ENCODE data around the gene RBMS3.

DNA sequence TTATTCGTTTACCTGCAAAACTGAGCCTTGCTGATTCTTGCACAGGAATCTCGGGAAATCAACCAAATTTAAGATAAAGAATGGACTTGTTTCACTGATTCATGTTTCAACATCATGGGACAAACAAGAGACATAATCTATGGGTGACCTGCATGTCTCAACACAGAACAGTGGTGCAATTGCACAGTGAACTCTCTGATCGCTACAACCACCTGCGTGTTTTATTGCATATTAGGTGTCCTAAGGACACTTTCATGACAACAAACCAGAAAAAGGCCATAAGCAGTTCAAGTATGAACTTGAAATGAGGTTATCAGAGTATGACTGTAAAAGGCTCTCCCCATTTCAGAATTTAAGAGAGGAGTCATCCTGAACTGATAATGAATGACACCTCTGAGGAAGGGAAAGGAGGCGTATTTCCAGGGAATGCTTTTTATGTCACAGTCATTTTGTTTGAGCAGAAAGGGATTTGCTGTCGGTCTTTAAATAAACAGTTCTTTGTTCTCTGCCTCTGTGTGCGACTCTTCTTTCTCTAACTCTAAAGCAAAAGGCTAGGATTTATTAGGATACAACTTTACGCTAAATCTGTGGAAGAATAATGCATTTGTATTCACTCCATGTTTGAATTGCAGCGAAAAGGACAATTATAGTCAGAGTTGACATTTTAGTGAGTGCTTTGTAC lies 167.2 kb downstream of the RBMS3 start:
- TF ChIP-seq, protein P1, sequence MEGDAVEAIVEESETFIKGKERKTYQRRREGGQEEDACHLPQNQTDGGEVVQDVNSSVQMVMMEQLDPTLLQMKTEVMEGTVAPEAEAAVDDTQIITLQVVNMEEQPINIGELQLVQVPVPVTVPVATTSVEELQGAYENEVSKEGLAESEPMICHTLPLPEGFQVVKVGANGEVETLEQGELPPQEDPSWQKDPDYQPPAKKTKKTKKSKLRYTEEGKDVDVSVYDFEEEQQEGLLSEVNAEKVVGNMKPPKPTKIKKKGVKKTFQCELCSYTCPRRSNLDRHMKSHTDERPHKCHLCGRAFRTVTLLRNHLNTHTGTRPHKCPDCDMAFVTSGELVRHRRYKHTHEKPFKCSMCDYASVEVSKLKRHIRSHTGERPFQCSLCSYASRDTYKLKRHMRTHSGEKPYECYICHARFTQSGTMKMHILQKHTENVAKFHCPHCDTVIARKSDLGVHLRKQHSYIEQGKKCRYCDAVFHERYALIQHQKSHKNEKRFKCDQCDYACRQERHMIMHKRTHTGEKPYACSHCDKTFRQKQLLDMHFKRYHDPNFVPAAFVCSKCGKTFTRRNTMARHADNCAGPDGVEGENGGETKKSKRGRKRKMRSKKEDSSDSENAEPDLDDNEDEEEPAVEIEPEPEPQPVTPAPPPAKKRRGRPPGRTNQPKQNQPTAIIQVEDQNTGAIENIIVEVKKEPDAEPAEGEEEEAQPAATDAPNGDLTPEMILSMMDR (IDR thresholded peaks at IDR 0.05) = no peak
- TF ChIP-seq POLR2AphosphoS5 (IDR thresholded peaks at IDR 0.05) = no peak
- no peak for TF ChIP-seq POLR2A (IDR thresholded peaks at IDR 0.05)
- no peak for TF ChIP-seq EP300 (IDR thresholded peaks at IDR 0.05; ENCODE audit: low read depth)
